H7 (cell line): ENCODE results near the gene GLT1D1. TPM values are rescaled to one million over a fixed set of nuclear protein-coding genes. Genes with fewer than 3 reads are reported as not detected.

Experiments used
- DNase-seq: peaks from one replicate; pipeline ENCODE4 v3.0.0; 2012
- H3K27me3 ChIP-seq: 2 replicates; pipeline ENCODE4 v1.6.0; 2011; ENCODE audit warnings: mild to moderate bottlenecking, low read length; ENCODE audit not compliant: control insufficient read depth, insufficient read depth
- H3K36me3 ChIP-seq: replicated peaks from 2 replicates; pipeline ENCODE4 v1.5.1; 2011; ENCODE audit warnings: low read length; ENCODE audit not compliant: control insufficient read depth, insufficient read depth
- H3K4me3 ChIP-seq: 2 replicates; pipeline ENCODE4 v1.5.1; 2011; ENCODE audit warnings: low read depth, mild to moderate bottlenecking, control low read depth, low read length, moderate library complexity; ENCODE audit not compliant: insufficient read depth
- total RNA-seq: library from RNA; depleted of rRNA; stranded (reverse); fragments of >200 nt; shearing (Covaris generic); gene quantifications from 2 replicates; pipeline ENCODE4 v1.2.3, GENCODE V29; 2014

GLT1D1 gene
- total RNA-seq, 1 experiment from 2014 or later: 9.2 TPM

GRCh38 chr12:128857133-128857763 lies 4.0 kb downstream of the GLT1D1 start:
- no peak for DNase-seq
- H3K27me3 ChIP-seq: peaks cover 17% of the 10 kb centered on the region
- H3K36me3 ChIP-seq: no peaks in the 10 kb centered on the region
- no peak overlapping the region for H3K4me3 ChIP-seq

- H3K27me3 ChIP-seq: peaks cover 3% of the 10 kb centered on the region; the same call in 1 of the 2 replicates
- no peaks in the 10 kb centered on the region for H3K36me3 ChIP-seq
- DNase-seq: no peak
- H3K4me3 ChIP-seq: no peak overlapping the region
These were observed 6.0 kb downstream of the GLT1D1 start for GRCh38 chr12:128859311-128859710.

DNA sequence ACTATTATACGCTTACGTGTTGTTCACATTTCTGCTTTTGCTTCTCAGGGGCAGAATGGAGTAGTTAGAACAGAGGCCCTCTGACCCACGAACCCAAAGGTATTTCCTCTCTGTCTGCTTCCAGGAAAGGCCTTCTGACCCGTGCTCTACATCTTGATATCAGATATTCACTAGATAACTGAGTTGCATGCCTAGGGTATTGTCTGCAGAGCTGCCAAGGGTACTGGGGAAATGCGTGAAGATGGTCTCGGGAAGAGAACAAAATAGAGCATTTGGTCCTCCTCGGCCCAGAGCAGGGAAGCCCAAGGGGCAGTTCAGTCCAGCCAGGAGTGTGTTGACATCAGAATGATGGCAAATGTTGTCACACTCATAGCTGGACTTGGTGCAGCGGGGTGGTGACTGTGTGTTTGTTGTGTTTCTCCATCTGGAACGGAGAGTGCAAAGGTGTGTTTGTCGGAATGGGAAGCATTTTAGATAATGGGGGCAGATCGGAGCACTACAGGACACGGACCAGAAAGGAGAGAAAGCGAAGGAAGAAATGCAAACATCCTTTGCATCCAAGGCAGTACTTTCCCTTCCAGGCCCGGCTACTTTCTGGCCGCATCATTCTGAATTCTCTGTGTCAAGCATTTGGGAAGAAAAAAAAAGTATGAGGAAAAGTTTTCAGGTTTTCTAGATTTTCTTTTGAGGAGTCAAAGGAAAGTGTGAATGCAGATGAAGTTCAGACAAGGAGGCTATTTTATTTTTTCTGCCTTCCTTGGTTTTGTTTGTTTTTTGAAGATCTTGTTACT lies 8.1 kb downstream of the GLT1D1 start:
- no peak for DNase-seq
- H3K36me3 ChIP-seq: no peaks in the 10 kb centered on the region
- no peaks in the 10 kb centered on the region for H3K27me3 ChIP-seq
- no peak overlapping the region for H3K4me3 ChIP-seq

DNA sequence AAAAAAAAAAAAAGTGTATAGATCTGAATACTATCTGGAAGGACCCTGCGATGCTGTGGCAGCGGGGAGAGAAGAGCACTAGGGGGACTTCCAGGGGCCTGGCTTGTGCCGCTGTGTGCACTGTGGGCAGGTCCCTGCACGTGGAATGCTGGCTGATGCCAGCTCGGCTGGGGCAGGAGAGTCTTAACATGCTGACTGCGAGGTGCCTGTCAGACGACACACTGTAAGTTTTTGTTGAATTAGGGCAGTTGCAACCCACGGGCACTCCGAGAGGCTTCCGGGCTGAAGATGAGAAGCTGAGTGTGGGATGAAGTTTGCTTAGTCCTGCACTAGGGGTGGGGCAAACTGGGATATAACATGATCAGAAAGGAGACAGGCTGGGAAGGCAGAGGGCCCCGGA lies 10.7 kb downstream of the GLT1D1 start:
- no peaks in the 10 kb centered on the region for H3K27me3 ChIP-seq
- H3K36me3 ChIP-seq: no peaks in the 10 kb centered on the region
- H3K4me3 ChIP-seq: no peak overlapping the region
- DNase-seq: no peak

DNA sequence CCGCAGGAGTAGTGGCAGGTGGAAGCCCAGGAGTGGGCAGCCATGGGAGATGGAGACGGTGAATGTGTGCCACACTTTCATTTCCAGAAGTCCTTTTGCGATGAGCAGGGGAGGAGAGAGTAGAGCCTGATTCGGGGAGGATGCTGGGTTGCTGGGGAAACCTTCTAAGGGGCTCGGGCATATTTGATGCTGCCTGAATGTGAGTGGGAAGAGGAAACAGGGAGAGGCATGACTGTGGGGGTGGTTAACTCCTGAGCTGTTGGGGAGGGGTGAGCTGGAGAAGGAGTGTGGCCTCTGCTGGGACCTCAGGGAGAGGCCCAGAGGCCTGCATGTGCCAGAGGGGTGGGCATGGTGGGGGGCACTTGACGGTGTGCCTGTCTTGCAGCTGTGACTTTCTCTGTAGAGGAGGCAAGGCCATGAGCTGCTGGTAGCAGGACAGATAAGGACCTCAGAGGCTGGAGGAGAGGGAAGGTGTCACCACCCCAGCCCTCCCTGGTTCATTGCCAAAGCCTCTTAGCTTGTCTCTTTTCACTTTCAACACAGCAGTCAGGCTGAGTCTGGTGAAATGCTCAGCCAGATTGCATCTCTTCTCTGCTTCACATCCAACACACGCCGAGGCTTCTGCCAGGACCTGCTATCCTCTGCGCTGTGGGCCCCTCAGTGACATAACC lies 11.4 kb downstream of the GLT1D1 start:
- H3K36me3 ChIP-seq: no peaks in the 10 kb centered on the region
- no peak for DNase-seq
- no peaks in the 10 kb centered on the region for H3K27me3 ChIP-seq
- no peak overlapping the region for H3K4me3 ChIP-seq

GRCh38 chr12:128867466-128867865 lies 14.2 kb downstream of the GLT1D1 start:
- no peaks in the 10 kb centered on the region for H3K27me3 ChIP-seq
- no peak overlapping the region for H3K4me3 ChIP-seq
- DNase-seq: no peak
- H3K36me3 ChIP-seq: no peaks in the 10 kb centered on the region

GRCh38 chr12:128871516-128871892 lies 18.2 kb downstream of the GLT1D1 start:
- Histone ChIP-seq H3K36me3 (no peaks in the 10 kb centered on the region), H3K4me3 (no peak overlapping the region), H3K27me3 (no peaks in the 10 kb centered on the region)
- DNase-seq: no peak

DNA sequence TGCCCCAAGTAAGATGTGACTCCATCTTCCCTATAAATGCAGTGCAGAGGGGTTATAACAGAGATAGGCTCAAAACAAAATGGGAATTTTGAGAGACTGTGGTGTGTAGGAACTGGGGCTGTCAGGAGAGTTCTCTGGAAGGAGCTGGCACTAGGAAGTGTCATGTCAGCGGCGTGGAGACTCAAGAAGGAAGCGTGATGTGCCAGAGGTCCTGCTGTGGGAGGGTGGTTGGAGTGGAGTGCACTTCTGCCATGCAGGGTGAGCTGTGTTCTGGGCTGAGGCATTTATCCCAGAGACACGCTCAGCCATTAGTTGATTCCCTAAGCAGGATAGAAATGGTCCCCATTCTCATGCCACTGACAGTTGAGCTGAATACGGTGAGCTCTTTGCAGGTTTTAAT lies 19.0 kb downstream of the GLT1D1 start:
- no peak for DNase-seq
- H3K4me3 ChIP-seq: no peak overlapping the region
- H3K27me3 ChIP-seq: no peaks in the 10 kb centered on the region
- no peaks in the 10 kb centered on the region for H3K36me3 ChIP-seq

- DNase-seq: no peak
- Histone ChIP-seq H3K27me3 (no peaks in the 10 kb centered on the region), H3K4me3 (no peak overlapping the region), H3K36me3 (no peaks in the 10 kb centered on the region)
These were observed 23.3 kb downstream of the GLT1D1 start for GRCh38 chr12:128876559-128876958.

DNA sequence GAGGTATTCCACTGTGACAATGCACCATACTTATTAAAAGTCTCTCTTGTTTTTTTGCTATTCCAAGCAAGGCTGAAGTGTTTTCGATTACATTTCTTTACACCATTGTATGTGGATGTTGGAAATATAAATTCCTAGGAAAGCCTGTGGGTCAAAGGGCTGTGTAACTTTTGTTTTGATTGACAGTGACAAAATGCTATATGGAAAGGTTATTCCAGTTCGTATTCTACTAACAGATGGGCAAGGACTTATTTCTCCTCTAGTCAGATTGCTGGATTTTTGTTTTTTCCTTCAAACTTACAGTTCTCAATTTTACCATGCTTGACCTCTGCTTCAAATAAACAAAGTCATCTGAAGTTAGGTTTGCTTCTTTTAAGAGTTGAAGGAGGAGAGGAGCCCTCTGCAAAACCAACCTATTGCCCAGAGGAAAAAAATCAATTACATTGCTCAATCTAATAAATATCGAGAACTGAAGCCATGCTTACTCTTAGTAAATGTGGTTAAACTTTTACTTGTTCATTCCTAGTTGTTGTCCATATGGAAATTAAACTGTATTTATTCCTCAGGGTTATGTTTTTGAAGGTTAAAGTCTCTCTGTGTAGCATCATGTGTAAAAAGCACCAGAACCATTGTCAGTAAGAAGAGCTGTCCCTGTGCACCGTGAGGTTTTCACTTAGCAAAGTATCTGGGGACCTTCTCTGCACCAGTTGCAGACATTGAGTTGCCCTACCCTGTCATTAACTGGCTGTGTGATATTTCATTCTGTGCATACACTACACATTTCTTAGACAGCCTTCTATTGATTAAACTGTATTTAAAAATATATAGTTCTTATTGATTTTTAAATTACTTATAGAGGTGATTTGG lies 26.9 kb downstream of the GLT1D1 start:
- no peaks in the 10 kb centered on the region for H3K27me3 ChIP-seq
- H3K36me3 ChIP-seq: no peaks in the 10 kb centered on the region
- no peak overlapping the region for H3K4me3 ChIP-seq
- no peak for DNase-seq

GRCh38 chr12:128891856-128892255 lies 38.6 kb downstream of the GLT1D1 start:
- Histone ChIP-seq H3K4me3 (no peak overlapping the region), H3K36me3 (no peaks in the 10 kb centered on the region), H3K27me3 (no peaks in the 10 kb centered on the region)
- no peak for DNase-seq

DNA sequence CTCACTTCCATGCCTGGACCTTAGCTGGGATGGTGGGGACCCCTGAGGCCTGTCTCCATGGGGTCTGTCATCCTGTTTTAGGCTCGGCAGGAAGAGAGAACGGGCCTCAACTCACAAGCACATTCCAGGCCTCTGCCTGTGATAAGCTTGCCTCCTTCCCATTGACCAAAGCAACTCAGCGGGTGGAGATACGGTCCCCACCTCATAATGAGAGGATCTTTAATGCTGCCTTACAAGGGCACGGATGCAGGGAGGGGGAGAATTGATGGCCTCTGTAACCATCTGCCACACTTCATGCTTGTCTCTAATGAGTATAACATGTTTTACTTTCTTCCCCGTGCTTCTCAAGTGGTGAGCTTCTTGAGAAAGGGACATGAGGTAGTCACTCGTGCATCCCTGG lies 50.0 kb downstream of the GLT1D1 start:
- DNase-seq: no peak
- no peak overlapping the region for H3K4me3 ChIP-seq
- H3K36me3 ChIP-seq: no peaks in the 10 kb centered on the region
- H3K27me3 ChIP-seq: no peaks in the 10 kb centered on the region

DNA sequence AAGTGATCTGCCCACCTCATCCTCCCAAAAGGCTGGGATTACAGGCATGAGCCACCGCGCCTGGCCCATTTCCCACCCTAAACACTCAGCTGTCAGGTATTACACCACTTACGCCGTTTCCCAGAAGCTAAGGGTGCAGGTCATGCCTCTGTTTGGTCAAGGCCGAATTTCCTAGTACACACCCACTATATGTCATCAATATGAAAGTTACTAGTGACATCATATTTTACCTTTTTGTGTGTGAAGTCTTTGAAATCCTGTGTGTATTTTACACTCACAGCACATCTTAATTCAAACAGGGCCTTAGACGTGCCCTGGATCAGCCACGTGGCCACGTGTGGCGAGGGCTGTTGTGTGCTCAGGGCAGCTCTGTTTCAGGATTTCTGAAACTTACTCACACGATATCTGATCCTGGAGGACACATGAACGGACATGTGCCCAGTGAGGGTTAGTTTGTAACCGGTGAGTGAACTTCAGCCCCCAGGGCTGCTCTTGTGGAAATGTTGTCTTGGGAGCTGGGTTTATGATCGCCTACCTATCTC lies 51.8 kb downstream of the GLT1D1 start:
- H3K27me3 ChIP-seq: no peaks in the 10 kb centered on the region
- H3K4me3 ChIP-seq: no peak overlapping the region
- no peak for DNase-seq

GRCh38 chr12:128906485-128907137 lies 53.3 kb downstream of the GLT1D1 start:
- H3K4me3 ChIP-seq: no peak overlapping the region
- H3K27me3 ChIP-seq: no peaks in the 10 kb centered on the region
- no peaks in the 10 kb centered on the region for H3K36me3 ChIP-seq
- DNase-seq: no peak

More for the DNA sequence above, 51.8 kb downstream of the GLT1D1 start:
- H3K36me3 ChIP-seq: no peaks in the 10 kb centered on the region
